Measurements from ENCODE around the gene DNAJC5.
"Not testable (repeated sequence)": the region's sequence is repeated elsewhere in the genome, so short reads cannot be mapped to it uniquely, and the experiment has no call there.

Gene DNAJC5

GRCh38 chr20:63917811-63918210, 22.9 kb downstream of the DNAJC5 start:
- DNase-seq (ENCODE audit: low read depth): no peak
- no peak for TF ChIP-seq CTCF (IDR thresholded peaks at IDR 0.05; ENCODE audit: control insufficient read depth, extremely low read depth, insufficient read depth)
- H3K4me3 ChIP-seq (ENCODE audit: low read depth, low read length): no peak overlapping the region

GRCh38 chr20:63919130-63919529, 24.2 kb downstream of the DNAJC5 start:
- no peak overlapping the region for H3K4me3 ChIP-seq (ENCODE audit: low read depth, low read length)
- no peak for DNase-seq (ENCODE audit: low read depth)
- TF ChIP-seq CTCF (IDR thresholded peaks at IDR 0.05; ENCODE audit: control insufficient read depth, extremely low read depth, insufficient read depth): no peak

- TF ChIP-seq CTCF (IDR thresholded peaks at IDR 0.05; ENCODE audit: control insufficient read depth, extremely low read depth, insufficient read depth): no peak
- H3K4me3 ChIP-seq (ENCODE audit: low read depth, low read length): no peak overlapping the region
- no peak for DNase-seq (ENCODE audit: low read depth)
These were observed 25.3 kb downstream of the DNAJC5 start for GRCh38 chr20:63920226-63920625.

GRCh38 chr20:63923651-63924050, 28.7 kb downstream of the DNAJC5 start:
- no peak for TF ChIP-seq CTCF (IDR thresholded peaks at IDR 0.05; ENCODE audit: control insufficient read depth, extremely low read depth, insufficient read depth)
- no peak for DNase-seq (ENCODE audit: low read depth)
- H3K4me3 ChIP-seq (ENCODE audit: low read depth, low read length): no peak overlapping the region

GRCh38 chr20:63924241-63924640, 29.3 kb downstream of the DNAJC5 start:
- DNase-seq (ENCODE audit: low read depth): no peak
- no peak overlapping the region for H3K4me3 ChIP-seq (ENCODE audit: low read depth, low read length)
- no peak for TF ChIP-seq CTCF (IDR thresholded peaks at IDR 0.05; ENCODE audit: control insufficient read depth, extremely low read depth, insufficient read depth)

GRCh38 chr20:63926298-63926697, 31.4 kb downstream of the DNAJC5 start:
- TF ChIP-seq CTCF (IDR thresholded peaks at IDR 0.05; ENCODE audit: control insufficient read depth, extremely low read depth, insufficient read depth): no peak

GRCh38 chr20:63929071-63929470, 34.1 kb downstream of the DNAJC5 start:
- DNase-seq (ENCODE audit: low read depth): no peak
- no peak overlapping the region for H3K4me3 ChIP-seq (ENCODE audit: low read depth, low read length)
- TF ChIP-seq CTCF (IDR thresholded peaks at IDR 0.05; ENCODE audit: control insufficient read depth, extremely low read depth, insufficient read depth): no peak

More at GRCh38 chr20:63926298-63926697, 31.4 kb downstream of the DNAJC5 start:
- no peak for DNase-seq (ENCODE audit: low read depth)
- H3K4me3 ChIP-seq (ENCODE audit: low read depth, low read length): no peak overlapping the region

GRCh38 chr20:63929473-63929883, 34.6 kb downstream of the DNAJC5 start:
- DNase-seq (ENCODE audit: low read depth); H3K4me3 ChIP-seq (ENCODE audit: low read depth, low read length): not testable (repeated sequence)
